Right lobe of liver (tissue), 6 donors: ENCODE results near the gene SEMA4D. TPM values are rescaled to one million over a fixed set of nuclear protein-coding genes. Genes with fewer than 3 reads are reported as not detected.

Experiments
- ATAC-seq, 4 donors: fragments of 200-7000 bp; cut with Tn5 transposase; one replicate each; pipeline ENCODE4 v1.9.1; 2020; ENCODE audit warnings: mild to moderate bottlenecking in 4 of 4, moderate library complexity in 4 of 4
- DNase-seq, 3 donors: peaks; one replicate each; pipeline ENCODE4 v3.0.0-alpha.2; 2020
- H3K27ac ChIP-seq, 3 donors: fragments of 200-600 bp; one replicate each; pipeline ENCODE4 v1.8.0; 2022
- H3K27me3 ChIP-seq, 2 donors: fragments of 200-600 bp; one replicate each; pipeline ENCODE4 v1.8.0; 2022
- H3K36me3 ChIP-seq, 4 donors: fragments of 200-600 bp; sonication (generic) in 1 of 4; one replicate each; pipeline versions ENCODE4 v1.5.1 to v1.8.0; 2017 to 2022; ENCODE audit warnings: control low read depth in 1 of 4
- H3K4me1 ChIP-seq, 4 donors: fragments of 200-600 bp; sonication (generic) in 1 of 4; one replicate each; pipeline versions ENCODE4 v1.5.1 to v1.8.0; 2017 to 2022; ENCODE audit warnings: control low read depth in 1 of 4
- H3K4me3 ChIP-seq, 3 donors: fragments of 200-600 bp; one replicate each; pipeline ENCODE4 v1.8.0; 2022
- H3K9me3 ChIP-seq, 4 donors: fragments of 200-600 bp; sonication (generic) in 1 of 4; one replicate each; pipeline versions ENCODE4 v1.5.1 to v1.8.0; 2017 to 2022; ENCODE audit warnings: control low read depth in 1 of 4
- POLR2A ChIP-seq: fragments of 450-650 bp; IDR thresholded peaks from one replicate; pipeline ENCODE4 v1.6.1; 2017; ENCODE audit warnings: antibody characterized with exemption, mild to moderate bottlenecking
- WGBS: methylation state at CpG from one replicate; pipeline ENCODE4 v1.1.6; 2018; ENCODE audit warnings: low coverage, low lambda C conversion rate; ENCODE audit not compliant: insufficient coverage; ENCODE audit errors: missing lambda C conversion rate; 5-methylcytosine and 5-hydroxymethylcytosine counted together
- intact Hi-C, 2 donors: fragments of 100-400 bp; cut with DNase I; formaldehyde crosslinking; loops; one replicate each; pipeline versions ENCODE4 v1.11.2 to v1.14.1; 2022
- total RNA-seq, 6 experiments: library from RNA; depleted of rRNA in 2 of 6; stranded (reverse); fragments of >200 nt in 2 of 6; fragmentation: NEBNext Ultra II Directional in 3 of 6; extraction: Animal tissue kit (Norgen Biotek cat#: 25700) in 3 of 6; gene quantifications; one replicate each; pipeline versions ENCODE4 v1.1.0 to v1.2.4, GENCODE V29; 2016 to 2023
- TF ChIP-seq, protein P1 (sequence below), 4 donors: fragments of 200-600 bp in 3 of 4; fragments of 450-650 bp in 1 of 4; IDR thresholded peaks; one replicate each; pipeline versions ENCODE4 v1.5.1 to v1.8.0; 2016 to 2022; ENCODE audit warnings: antibody characterized with exemption in 4 of 4, mild to moderate bottlenecking in 2 of 4
- donor health status: DM: no; HTN: yes; CAD: no.
- donor health status: DM: no; HTN: no; CAD: no.
- donor health status: DM: no; HTN: no; CAD: no.
- donor health status: DM: no; HTN: yes; CAD: no.
- donor health status: DM: no; HTN: yes; CAD: no.

Gene SEMA4D
- total RNA-seq, 6 experiments from 2014 or later = 2.0 to 7.5 (median 3.5) TPM

GRCh38 chr9:89315482-89315881, 182.4 kb downstream of the SEMA4D start:
- H3K27ac ChIP-seq = no peak overlapping the region
- H3K36me3 ChIP-seq = peaks cover 0 to 4% (median 0%) of the 10 kb centered on the region in 4 donors
- DNase-seq = no peak
- H3K4me3 ChIP-seq = no peak overlapping the region
- H3K27me3 ChIP-seq = no peaks in the 10 kb centered on the region
- TF ChIP-seq POLR2A = no peak
- TF ChIP-seq, protein P1, sequence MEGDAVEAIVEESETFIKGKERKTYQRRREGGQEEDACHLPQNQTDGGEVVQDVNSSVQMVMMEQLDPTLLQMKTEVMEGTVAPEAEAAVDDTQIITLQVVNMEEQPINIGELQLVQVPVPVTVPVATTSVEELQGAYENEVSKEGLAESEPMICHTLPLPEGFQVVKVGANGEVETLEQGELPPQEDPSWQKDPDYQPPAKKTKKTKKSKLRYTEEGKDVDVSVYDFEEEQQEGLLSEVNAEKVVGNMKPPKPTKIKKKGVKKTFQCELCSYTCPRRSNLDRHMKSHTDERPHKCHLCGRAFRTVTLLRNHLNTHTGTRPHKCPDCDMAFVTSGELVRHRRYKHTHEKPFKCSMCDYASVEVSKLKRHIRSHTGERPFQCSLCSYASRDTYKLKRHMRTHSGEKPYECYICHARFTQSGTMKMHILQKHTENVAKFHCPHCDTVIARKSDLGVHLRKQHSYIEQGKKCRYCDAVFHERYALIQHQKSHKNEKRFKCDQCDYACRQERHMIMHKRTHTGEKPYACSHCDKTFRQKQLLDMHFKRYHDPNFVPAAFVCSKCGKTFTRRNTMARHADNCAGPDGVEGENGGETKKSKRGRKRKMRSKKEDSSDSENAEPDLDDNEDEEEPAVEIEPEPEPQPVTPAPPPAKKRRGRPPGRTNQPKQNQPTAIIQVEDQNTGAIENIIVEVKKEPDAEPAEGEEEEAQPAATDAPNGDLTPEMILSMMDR (IDR thresholded peaks at IDR 0.05) = no peak
- intact Hi-C loops = no loop called here
- H3K4me1 ChIP-seq = peaks cover 0 to 37% (median 9%) of the 10 kb centered on the region in 4 donors
- no peak for ATAC-seq
- H3K9me3 ChIP-seq = no peaks in the 10 kb centered on the region

GRCh38 chr9:89314955-89315354, 183.0 kb downstream of the SEMA4D start:
- intact Hi-C loops = no loop called here
- H3K36me3 ChIP-seq = peaks cover 0 to 4% (median 0%) of the 10 kb centered on the region in 4 donors
- 100% methylated on average over 1 of the region's 1 CpG for WGBS
- DNase-seq (no peak), ATAC-seq (no peak)
- H3K4me3 ChIP-seq = no peak overlapping the region
- no peak overlapping the region for H3K27ac ChIP-seq
- TF ChIP-seq POLR2A = no peak
- TF ChIP-seq, protein P1 (IDR thresholded peaks at IDR 0.05) = no peak
- H3K27me3 ChIP-seq = no peaks in the 10 kb centered on the region
- peaks cover 0 to 35% (median 8%) of the 10 kb centered on the region in 4 donors for H3K4me1 ChIP-seq
- H3K9me3 ChIP-seq = no peaks in the 10 kb centered on the region

DNA sequence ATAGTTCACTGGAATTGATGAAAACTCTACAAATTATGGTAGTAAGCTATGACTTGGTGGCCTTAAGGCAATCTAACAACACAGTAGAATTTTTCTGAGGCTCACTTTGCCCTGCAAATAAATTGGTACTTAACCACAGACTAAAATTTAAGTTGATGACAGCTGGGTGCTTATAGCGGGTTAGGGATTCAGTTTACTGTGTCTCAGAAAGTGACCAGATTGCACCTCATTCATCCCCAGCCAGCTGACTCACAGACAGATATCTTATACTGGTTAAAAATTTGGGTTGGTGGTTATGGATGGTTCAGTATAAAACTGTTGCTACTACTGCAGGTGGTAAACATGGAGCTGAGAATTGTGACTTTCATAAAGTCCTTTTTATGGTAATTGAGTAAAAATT, 184.1 kb downstream of the SEMA4D start:
- intact Hi-C loops = no loop called here
- Histone ChIP-seq H3K4me1 (peaks cover 0 to 34% (median 5%) of the 10 kb centered on the region in 4 donors), H3K9me3 (no peaks in the 10 kb centered on the region), H3K27me3 (no peaks in the 10 kb centered on the region), H3K36me3 (peaks cover 0 to 4% (median 0%) of the 10 kb centered on the region in 4 donors), H3K4me3 (no peak overlapping the region), H3K27ac (no peak overlapping the region)
- DNase-seq (no peak), ATAC-seq (no peak)
- TF ChIP-seq POLR2A = no peak
- TF ChIP-seq, protein P1 (IDR thresholded peaks at IDR 0.05) = no peak
- WGBS = 76% methylated on average over 1 of the region's 1 CpG

GRCh38 chr9:89312222-89312571, 185.7 kb downstream of the SEMA4D start:
- H3K36me3 ChIP-seq = peaks cover 0 to 4% (median 0%) of the 10 kb centered on the region in 4 donors
- no peak for TF ChIP-seq POLR2A
- TF ChIP-seq, protein P1 (IDR thresholded peaks at IDR 0.05) = no peak
- ATAC-seq (no peak), DNase-seq (no peak)
- no peaks in the 10 kb centered on the region for H3K9me3 ChIP-seq
- H3K4me1 ChIP-seq = peaks cover 0 to 27% (median 2%) of the 10 kb centered on the region in 4 donors
- WGBS = under 1% methylated on average over 8 of the region's 8 CpGs
- no peaks in the 10 kb centered on the region for H3K27me3 ChIP-seq
- peak overlapping the region; percentile 54 to 70 (median 69) for H3K4me3 ChIP-seq
- intact Hi-C loops = no loop called here
- peak overlapping the region; percentile 72 to 75 (median 75) for H3K27ac ChIP-seq
